ENCODE measurements around the gene EMC7.

DNA sequence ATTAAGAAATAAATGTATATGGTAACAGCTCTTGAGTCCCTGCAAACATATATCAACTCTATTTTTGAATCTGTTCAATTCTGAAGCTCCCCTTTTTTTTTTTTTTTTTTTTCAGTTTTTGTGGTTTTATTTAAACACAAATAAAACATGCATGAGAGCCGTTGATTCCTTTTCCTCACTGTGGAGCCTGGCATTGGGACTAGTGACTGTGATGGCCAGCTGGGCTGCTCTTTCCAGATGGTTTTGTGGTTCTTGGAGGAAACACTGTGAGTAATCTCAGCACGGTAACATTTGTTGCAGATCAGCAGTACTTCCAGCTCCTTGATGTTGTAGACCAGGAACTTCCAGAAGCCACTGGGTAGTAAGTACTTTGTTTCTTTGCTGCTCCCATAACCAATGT is 15.9 kb downstream of the EMC7 start:
- TF ChIP-seq, protein P1, sequence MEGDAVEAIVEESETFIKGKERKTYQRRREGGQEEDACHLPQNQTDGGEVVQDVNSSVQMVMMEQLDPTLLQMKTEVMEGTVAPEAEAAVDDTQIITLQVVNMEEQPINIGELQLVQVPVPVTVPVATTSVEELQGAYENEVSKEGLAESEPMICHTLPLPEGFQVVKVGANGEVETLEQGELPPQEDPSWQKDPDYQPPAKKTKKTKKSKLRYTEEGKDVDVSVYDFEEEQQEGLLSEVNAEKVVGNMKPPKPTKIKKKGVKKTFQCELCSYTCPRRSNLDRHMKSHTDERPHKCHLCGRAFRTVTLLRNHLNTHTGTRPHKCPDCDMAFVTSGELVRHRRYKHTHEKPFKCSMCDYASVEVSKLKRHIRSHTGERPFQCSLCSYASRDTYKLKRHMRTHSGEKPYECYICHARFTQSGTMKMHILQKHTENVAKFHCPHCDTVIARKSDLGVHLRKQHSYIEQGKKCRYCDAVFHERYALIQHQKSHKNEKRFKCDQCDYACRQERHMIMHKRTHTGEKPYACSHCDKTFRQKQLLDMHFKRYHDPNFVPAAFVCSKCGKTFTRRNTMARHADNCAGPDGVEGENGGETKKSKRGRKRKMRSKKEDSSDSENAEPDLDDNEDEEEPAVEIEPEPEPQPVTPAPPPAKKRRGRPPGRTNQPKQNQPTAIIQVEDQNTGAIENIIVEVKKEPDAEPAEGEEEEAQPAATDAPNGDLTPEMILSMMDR (IDR thresholded peaks at IDR 0.05; ENCODE audit: insufficient read depth, low read length): no peak
- no peak for TF ChIP-seq GABPA (IDR thresholded peaks at IDR 0.05; ENCODE audit: low read depth)
- no peak for TF ChIP-seq POLR2AphosphoS5 (IDR thresholded peaks at IDR 0.05; ENCODE audit: low read depth)
- TF ChIP-seq, protein P2, sequence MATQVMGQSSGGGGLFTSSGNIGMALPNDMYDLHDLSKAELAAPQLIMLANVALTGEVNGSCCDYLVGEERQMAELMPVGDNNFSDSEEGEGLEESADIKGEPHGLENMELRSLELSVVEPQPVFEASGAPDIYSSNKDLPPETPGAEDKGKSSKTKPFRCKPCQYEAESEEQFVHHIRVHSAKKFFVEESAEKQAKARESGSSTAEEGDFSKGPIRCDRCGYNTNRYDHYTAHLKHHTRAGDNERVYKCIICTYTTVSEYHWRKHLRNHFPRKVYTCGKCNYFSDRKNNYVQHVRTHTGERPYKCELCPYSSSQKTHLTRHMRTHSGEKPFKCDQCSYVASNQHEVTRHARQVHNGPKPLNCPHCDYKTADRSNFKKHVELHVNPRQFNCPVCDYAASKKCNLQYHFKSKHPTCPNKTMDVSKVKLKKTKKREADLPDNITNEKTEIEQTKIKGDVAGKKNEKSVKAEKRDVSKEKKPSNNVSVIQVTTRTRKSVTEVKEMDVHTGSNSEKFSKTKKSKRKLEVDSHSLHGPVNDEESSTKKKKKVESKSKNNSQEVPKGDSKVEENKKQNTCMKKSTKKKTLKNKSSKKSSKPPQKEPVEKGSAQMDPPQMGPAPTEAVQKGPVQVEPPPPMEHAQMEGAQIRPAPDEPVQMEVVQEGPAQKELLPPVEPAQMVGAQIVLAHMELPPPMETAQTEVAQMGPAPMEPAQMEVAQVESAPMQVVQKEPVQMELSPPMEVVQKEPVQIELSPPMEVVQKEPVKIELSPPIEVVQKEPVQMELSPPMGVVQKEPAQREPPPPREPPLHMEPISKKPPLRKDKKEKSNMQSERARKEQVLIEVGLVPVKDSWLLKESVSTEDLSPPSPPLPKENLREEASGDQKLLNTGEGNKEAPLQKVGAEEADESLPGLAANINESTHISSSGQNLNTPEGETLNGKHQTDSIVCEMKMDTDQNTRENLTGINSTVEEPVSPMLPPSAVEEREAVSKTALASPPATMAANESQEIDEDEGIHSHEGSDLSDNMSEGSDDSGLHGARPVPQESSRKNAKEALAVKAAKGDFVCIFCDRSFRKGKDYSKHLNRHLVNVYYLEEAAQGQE (IDR thresholded peaks at IDR 0.05; ENCODE audit: insufficient replicate concordance, low read depth): no peak
